Dedifferentiated amniotic fluid mesenchymal stem cell (primary cell): ENCODE measurements around the gene NACAD.
A peak's percentile ranks its signal among the peaks of the same experiment; 100 is the strongest.
"Not testable (repeated sequence)": the region's sequence is repeated elsewhere in the genome, so short reads cannot be mapped to it uniquely, and the experiment has no call there.

Source experiments
- DNase-seq: peaks from one replicate; pipeline ENCODE4 v3.0.0-alpha.2; 2016; ENCODE audit errors: extremely low spot score

NACAD gene

DNA sequence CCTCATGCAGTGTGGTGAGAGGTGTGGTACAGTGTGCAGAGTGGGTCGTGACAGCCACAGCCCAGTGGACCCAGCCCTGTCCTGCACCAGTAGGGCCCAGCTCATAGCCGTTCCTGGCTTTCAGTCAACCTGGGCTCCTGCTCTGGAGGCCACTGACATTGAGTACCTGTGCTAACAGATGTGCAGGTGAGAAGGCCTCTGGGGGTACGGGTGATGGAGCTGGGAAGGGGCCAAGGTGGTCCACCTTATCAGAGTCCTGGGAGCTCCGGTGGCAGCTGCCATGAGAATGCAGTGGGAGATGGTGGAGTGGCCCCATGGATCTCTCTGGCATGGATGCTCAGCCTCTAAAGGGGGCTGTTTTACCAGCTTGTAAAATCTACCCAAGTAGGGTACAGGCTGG is 28.8 kb upstream of the NACAD start:
- DNase-seq = no peak

DNA sequence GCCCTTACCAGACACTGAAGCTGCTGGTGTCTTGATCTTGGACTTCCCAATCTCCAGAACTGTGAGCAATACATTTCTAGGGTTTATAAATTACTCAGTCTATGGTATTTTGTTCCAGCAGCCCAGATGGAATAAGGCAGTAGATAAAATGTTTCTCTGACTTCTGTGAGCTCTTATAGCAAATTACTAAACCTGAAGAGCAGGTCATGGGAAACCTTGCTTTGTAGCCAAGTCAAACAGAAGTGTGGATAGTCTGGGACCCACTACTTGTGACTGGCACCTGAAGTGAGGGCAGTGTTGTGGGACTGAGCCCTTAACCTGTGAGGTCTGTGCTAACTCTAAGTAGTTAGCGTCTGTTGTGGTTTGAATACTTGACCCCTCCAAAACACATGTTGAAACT is 27.3 kb upstream of the NACAD start:
- DNase-seq = no peak

DNA sequence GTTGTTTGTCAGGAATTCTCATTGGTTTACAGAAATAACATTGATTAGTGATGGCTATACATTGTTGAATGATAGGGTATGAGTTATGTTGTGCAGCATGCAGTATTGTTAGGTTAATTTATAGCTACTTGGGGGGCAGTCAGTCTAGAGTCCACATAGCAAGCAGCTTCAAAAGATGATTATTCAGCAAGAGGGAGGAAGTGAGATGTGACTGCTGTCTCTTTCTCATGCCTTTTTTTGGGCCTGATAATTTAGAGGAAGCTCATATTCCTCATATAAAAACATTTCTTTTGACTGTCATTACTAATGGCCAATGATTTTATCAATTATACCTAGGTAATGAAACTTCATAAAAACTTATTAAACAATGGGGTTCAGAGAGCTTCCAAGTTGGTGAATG is 26.2 kb upstream of the NACAD start:
- DNase-seq = no peak

DNA sequence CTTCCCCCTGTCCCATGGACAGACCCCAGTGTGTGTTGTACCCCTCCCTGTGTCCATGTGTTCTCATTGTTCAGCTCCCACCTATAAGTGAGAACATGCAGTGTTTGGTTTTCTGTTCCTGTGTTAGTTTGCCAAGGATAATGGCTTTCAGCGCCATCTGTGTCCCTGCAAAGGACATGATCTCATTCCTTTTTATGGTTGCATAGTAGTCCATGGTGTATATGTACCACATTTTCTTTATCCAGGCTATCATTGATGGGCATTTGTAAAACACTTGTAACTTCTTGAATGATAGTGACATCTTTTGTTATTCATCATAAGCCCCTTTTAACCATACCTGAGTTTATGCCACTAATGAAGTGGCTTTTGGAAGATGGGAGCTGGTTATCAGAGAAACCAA is 25.5 kb upstream of the NACAD start:
- DNase-seq = not testable (repeated sequence)

DNA sequence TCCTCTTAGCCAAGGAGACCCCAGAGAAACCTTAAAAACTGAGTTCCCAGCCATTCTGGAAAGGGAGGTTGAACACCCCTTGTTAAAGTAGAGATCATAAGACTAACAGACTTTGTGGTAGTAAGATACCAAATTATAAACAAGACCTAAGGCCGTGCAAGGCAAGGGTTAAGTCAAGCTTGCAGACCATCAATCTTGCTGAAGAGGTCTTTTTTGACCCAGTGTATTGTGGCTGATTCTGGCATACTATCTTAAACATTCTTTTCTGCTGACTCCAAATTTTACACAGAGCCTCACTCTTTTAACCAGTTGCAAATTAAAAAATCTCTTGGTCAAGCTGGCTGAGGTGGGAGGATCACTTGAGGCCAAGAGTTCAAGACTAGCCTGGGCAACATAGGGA is 23.9 kb upstream of the NACAD start:
- no peak for DNase-seq

DNA sequence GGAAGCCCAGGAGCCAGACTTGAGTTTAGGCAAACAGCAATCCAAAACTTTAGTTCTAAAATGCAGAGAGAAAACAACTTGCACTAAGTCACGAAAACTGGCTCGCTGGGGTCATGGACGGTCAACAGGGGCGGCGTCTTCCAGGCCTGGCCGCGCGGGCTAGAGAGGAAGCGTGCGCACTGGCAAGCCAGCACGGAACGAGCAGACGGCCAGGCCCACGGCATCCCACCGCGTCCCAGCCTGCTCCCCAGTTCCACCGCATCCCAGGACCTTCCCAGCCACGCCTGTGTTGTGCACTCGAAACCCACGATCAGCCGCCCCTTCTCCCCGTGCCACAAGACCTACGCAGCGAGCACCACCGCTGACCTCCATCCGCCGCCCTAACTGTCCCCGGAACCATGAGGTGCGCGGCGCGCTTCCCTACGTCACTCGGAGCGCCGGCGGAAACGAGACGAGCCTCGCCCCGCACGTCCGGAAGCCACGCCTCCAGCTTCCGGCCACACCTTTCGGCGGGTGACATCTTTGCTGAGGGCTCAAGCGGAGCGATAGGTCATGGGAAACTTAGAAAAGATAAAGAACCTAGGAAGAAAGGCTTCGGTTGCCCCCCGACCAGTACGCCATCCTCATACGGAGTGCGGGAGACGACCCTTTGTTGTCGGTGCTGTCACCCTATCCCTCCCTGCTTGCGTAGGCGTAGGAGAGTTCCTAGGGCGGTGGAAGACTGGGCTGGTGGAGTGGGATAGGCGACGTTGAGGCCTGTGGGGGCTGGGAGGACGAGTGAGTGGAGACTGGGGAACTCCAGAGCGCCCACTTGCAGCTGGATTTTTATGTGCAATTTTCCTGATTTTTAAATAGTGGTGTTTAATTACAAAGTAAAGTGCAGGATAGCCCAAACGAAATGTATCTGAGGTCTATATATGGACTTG is 22.8 kb upstream of the NACAD start, which contains the start of gene TBRG4:
TBRG4 (minus strand) TSS at position 400 of the 926 bp plus-strand sequence. CDS start 2,460 bp downstream, outside the sequence.
- DNase-seq = peak; percentile 94

DNA sequence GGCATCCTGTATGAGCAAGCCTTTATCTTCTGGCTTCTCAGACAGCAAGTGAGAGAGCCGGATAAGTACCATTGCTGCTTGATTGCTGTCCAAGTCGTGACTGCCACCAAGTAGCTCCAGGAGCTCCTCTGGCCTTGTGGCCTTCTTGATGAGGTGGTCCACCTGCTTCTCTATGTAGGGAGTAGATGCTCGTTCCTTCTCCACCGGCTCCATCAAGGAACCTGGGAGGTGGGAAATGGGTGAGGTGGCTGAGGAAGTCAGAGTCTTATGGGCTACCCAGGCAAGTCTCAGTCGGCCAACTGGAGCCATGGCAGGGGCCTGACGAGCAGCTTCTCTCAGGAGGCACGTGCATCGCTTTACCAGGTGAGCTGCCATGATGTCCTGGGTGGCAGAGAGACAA is 20.1 kb upstream of the NACAD start:
- DNase-seq = no peak

DNA sequence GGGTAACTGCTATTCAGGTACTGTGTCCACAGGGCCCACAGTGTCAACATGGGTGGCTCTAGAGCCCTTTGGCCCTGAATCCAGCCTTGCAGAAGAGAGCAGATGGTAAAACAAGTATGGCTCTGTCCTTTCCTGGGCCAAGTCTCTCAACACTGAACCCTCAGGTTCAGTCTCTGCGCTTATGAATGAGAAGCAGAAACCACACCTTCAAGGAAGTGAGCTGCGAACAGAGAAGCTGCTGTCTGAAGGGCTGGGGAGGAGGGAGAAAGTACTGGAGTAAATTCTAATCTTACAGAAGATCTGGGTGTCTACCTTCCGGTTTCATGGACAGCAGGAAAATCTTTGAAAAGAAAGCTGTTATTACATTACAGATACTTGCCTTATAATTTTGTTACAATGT is 18.6 kb upstream of the NACAD start:
- no peak for DNase-seq

DNA sequence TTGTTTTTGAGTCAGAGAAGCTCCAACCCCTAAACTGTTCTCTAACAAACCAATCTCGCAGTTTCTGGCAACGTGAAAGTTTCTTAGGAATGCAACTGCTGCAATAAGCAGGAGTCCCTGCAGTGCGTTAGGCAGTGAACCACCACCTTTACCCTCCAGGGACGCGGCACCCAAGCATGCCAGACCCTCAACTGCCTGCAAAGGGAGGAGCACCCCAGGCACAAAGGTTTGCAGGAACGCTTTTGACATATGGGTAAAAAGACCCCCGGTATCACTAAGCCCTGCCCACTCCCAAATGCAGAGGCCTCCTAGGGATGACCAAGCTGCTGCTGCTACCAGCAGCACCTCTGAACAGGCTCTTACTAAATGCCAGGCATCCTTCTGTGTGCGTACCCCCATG is 18.1 kb upstream of the NACAD start:
- DNase-seq = no peak

DNA sequence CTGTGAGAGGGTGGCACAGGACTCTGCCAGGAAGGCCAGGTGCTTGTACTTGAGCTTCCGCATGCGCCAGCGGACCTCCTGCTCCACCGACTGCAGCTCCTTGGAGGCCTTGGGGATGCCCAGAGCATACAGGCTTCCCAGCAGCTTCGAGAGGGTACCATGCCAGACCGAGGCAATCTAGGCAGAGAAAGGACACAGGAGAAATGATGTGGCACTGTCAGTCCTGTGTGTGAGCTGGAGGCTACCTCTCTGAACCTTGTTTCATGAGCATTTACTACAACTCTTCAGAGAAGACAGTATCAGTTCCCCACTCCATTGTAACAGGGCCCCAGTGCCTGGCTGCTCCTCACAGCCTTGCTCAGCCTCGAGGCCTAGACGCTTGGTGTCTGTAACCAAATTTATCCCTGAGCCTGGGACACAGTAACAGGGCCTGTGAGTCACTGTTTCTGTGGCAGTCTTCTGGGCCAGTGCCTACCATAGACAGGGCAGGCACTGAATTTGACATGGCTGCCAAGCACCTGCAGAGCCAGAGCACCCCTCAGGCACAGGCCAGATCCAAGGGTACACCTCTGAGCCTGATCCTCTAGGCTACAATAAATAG is 16.9 kb upstream of the NACAD start:
- DNase-seq = no peak

DNA sequence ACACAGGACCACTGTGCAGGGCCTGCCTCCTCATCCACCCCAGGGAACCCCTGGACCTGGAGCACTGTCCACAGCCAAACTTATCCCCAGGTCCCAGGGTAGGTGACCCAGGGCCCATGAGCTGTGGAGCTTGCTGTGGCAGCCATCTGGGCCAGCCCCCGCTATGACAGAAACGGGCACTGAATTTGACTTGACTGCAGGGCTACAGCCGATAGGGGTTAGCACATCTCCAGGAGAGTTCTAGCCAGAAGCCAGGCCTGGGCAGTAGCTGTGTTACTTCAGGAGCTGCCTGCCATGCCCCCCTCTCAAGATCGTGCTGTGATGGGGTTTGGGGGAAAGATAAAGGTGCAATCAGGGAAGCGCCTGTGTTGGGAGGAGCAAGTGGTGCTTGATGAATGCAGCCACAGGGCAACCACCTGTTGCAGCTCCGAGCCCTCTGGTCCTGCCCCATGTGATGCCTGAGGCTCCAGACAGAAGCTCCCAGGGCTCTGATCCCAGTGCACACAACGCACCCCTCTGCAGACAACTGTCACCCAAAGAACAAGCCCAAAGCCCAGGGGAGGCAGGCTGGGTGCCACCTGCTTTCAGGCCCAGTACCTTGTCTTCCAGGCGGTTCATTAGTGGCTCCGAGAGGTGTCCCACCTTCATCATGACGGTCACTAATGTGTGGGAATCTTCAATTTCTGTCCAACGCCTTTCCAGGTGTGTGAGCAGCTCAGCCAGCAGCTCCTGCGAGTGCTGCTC is 16.2 kb upstream of the NACAD start:
- DNase-seq = no peak

DNA sequence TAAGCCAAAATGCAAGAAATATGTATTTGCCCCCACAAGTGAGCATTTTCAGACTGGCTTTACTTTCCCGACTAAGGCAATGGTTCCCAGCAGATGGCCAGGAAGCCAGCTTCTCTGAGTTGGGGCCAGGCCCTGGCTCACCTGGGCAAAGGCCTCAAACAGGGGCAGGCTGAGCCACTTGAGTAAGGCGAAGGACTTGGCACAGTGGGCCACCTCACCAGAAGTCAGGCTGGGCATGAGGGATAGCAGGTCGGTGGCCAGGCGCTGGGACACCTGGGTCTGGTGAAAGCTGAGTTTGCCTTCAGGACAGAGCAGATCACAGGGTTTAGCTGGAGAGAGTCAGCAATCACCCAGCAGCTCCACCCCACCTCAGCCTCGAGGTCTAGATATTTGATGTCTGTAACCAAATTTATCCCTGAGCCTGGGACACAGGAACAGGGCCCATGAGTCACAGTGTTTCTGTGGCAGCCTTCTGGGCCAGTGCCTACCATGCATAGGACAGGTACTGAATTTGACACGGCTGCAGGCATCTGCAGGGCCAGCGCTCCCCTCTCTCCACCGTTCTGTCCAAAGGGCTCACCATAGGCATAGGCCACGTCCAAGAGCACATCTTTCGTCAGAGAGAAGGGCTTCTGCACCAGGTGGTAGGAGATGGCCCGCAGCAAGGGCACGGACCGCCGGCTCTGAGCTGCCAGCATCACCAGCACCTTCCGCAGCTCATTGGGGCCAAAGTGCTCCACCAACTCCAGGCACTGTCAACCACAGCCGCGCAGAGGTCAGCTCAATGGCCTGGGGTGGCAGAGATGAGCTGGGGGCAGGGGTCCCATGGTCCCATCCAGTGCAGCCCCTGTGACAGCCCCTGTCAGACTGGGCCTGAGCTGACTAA is 15.4 kb upstream of the NACAD start:
- DNase-seq = no peak

DNA sequence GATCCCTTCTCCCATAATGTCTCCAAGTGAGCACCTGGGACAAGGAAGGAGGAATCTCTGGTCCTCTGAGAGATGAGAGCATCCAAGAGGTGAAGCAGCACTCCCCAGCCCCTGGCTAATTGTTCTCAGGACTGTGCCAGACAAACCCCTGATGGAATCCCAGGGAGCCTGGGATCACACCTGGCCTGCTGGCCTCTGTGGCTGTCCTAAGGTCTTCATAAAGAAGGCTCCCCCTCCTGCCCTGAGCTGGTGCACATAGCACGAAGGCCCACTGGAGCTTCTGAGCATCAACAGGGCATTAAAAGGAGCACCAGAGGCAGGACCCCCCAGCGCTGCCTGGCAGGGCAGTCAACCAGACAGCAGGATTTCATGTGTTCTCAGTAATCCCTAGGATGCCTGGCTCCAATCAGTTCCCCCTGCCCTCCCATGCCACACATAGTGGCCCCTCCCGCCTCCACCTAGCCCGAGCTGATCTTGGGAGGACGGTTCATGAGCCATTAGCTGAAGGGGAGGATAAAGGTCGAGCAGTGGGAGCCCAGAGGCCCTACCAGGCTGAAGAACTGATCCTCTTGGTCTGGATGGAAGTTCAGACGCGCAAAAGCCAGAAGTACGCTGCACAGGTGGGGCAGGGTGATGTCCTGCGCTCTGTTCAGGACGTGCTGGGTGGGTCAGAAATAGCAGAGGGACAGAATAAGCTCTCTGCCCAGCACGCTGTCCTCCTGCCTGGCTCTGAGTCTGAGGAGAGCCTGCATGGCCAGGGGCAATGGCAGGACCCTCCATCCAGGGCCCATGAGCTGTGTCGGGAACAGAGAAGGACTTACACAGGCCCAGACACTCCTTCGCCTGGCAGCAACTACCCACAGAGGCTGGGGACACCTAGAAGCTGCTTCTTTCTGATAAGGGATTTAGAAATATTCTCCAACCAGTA is 14.3 kb upstream of the NACAD start:
- DNase-seq = no peak

DNA sequence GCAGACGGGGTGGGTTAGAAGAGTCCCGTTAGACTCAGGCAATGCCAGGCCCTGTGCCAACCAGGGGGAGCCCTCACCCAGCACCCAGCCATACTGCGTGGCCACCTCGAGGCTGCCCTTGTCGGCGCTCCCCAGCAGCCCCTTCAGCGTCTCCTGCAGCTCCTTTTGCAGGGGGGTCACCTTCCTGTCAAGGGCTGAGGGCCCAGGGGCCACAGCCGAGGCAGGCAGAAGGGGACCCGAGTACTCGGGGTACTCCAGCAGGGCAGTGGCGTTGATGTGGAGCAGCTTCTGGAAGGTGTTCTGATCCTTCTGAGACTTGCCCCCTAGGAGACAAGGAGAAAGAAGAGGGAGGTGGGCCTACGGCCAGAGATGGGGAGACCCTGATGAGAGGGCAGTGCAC is 13.0 kb upstream of the NACAD start:
- DNase-seq = no peak

DNA sequence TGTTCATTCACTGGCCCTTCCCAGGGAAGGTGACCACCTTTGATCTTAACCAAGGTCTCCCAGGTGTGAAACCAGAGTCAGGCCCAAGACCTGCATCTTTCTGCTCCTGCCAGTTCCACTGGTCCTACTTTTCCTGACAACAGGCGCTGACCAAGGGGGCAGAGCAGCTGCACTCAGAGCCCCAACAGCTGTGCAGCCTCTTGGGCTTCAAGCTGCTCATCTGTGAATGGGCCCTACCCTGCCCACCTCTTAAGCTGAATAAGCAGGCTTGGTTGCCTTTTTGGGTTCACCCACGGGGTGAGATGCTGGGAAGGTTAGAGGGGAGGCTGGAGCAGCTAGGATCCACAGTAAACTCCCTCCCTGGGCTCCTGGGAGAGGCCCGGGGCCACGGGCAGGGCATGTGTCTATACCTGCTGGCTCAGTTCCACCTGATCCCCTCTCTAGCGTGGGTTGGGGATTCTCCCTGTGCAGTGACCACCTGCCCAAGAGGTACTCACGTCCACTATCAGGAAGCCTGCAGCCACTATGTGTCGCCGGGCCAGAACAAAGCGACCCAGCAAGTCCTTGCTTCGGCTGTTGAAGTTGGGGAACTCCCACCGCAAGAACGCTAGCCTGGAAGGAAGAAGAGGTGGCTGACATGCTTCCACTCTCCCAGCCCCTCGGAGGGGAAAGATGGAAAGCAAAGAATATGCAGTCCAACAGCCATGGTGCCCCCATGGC is 12.2 kb upstream of the NACAD start:
- no peak for DNase-seq

DNA sequence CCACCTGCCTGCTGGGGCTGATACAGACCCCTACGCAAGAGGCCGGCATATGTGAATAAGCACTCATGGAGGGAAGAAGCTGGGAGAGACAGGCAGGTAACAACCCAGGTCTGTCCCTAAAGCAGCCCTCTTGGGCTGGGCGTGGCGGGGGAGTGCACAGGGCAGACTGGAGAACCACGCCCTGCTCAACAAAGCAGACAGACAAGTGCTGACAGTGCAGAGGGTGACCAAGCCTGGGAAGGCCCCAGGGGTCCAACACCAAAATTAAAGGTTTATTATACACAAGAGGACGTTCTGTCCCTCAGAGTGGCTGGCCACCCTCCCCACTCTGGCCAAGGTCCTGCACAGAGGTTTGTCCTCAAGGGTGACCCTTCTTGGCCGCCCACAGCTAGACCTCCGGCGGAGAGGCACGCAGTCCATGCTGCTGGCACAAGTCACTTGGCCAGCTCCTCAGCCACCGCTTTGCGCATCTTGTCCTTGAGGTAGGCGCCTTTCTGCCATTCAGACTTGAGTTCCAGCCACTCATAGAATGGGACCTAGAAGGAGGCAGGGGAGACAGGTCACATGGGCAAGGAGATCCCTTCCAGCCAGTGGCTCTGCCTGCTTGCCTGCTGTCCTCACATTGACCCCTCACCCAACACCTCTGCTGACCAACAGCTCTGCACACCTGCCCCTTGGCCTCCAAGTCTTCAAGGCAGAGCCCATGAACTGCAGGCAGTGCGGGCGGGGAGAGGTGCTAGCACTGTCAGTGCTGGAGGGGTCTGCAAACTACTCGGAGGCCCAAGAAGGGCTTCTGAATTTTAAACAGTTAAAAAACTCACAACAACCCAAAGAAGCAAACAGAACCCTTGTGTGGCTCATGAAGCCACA is 11.4 kb upstream of the NACAD start:
- no peak for DNase-seq

DNA sequence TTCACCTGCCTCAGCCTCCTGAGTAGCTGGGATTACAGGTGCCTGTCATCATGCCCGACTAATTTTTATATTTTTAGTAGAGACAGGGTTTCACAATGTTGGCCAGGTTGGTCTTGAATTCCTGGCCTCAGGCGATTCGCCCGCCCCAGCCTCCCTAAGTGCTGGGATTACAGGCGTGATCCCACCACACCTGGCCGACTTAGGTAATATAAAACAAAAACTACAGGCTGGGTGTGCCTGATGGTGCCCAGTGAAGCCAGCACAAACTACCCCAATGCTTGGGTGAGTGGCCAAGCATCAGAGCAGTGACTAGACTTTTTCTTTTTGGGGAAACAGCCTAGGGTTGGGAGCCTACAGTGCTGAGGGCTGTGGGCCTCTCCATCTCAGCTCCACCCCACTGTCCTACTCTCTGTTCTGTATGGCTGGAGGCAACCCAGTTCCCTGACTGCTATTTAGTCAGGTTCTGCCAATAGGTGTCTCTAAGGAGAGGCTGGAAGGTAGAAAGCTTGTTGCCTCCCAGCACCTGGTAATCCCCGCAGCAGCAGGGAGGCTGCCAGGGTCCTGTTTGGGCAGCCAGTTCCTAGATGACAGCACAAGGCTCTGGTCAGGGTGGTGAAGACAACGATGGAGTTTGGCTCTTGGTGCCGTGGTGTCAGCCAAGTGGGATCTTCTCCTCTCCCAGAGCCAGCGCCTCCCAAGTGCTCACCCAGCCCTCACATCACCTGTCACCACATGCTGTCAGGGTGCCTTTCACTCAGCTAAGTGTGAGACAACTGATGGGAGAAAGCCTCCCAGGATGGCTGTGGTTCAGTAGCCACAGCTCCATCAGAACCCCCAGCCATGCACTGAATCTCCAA is 10.4 kb upstream of the NACAD start:
- no peak for DNase-seq

DNA sequence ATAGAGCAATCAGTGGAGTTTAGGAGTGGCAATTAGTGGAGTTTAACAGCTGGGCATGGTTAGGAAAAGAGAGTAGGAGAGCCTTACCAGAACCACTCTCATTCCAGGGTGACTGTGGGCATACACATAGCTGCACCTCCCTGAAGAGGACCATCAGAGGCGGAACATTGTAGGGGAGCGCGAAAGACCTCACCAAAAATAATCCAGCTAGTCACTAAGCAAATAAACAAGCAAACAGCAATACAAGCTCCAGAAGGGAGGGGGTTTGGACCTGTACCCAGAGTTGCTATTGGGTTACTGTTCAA is 4.1 kb upstream of the NACAD start:
- peak; percentile 21 for DNase-seq
